Measurements from ENCODE around the gene GGTLC2.

The GGTLC2 gene

DNA sequence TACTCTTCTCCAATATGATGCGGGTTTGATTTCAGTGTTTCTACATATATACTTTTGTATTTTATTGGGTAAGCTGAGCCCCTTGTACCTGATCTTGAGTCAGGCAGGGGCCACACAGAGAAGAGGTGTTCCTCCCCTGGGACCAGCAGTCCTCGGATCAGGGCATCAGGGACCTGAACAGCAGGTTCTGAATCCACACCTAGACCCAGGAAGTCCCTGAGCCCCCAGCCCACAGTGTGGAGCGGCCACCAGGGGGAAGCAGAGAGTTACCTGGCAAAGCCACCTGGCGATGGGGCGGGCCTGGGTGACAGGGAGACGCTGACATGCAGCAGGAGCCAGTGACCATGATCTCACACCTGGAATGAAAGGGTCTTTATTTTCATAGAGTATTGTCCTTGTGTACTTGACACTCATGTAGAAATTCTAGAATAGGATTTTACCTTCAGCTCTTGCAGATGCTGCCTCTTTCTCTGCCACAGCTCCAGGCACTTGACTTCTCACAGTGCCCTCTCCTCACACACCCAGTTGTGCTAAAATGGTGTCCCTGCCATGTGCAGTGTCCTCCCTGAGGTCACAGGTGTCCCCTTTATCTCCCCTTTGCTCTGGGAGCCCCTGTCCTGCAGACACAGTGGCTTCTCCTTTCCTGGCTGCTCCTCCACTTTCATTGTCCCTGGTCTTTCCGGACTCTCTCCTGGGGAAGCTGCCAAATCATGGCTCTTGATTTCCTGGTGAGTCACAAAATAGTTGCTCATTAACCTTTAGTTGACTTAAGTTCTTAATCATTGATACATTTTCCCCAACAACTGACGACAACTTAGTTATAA, 48.5 kb downstream of the GGTLC2 start:
- DNase-seq = peak; percentile 68

DNA sequence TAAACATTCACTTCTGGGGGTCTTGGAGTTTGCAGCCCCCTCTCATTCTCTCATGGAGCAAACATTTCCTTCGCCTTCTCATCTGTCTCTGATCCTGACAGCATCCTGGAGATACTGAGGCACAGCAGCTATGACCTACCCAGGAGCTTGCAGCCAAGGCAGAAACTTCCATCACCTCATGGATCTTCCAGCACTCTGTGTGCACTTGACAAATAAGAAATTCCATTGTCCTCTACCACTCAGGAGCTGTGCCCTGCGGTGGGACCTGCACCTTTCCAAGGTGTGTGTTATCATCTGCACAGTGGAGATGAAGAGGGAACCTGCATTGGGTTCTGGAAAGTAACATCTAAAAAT, 49.1 kb downstream of the GGTLC2 start:
- DNase-seq = no peak

DNA sequence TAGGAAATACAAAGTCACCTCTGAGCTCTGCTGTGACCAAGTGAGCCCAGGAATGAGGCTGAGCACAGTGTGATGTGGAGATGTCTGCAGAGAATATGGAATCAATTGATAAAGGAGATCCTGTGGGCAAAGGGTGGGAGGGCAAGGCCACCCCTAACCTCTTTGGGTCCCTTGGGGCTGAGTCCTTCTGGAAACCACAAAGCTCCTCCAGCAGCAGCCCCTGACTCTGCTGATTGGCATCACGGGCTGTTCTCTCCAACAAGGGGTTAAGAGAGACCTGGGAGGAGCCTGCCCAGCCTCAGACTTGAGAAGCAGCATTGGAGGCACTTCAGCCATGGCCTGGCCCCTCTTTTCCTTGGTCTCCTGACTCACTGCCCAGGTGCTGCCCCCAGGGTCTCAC, 49.7 kb downstream of the GGTLC2 start:
- DNase-seq = no peak

DNA sequence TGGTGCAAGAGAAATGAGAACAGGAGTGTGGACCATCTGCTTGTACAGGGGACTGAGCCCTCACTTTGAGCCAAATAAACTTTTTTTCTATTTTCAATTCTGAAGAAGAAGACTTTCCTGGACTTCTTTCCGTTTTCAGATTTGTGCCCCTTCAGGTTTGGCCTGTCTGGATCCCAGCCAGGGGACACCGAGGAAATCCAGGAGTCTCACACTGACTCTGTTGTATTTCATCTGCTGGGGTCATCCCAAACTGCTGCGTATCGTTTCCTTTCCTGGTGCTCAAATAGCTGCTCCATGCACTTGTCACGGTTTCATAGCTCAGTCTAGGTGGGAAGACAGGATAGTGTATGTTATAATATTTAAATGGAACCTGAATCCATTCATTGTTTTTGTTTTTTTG, 51.7 kb downstream of the GGTLC2 start:
- DNase-seq = no peak
